Activated CD8-positive, alpha-beta T cell treated with anti-CD3 and anti-CD28 coated beads for 36 hours (primary cell): ENCODE data around the gene CFAP53. TPM values are rescaled to one million over a fixed set of nuclear protein-coding genes. Genes with fewer than 3 reads are reported as not detected.
A peak's percentile ranks its signal among the peaks of the same experiment; 100 is the strongest.

Experiments
- ATAC-seq: fragments of 200-7000 bp; cut with Tn5 transposase; one replicate; pipeline ENCODE4 v1.10.0; 2021; ENCODE audit warnings: mild to moderate bottlenecking, moderate library complexity
- CTCF ChIA-PET: fragments of 350-600 bp; sonication (Branson Sonifier 250); formaldehyde crosslinking; loops from one replicate; lab custom pipeline; 2021; ENCODE audit warnings: antibody characterized with exemption; lab: Charles Lee
- POLR2A ChIA-PET: fragments of 350-600 bp; sonication (Branson Sonifier 250); formaldehyde crosslinking; loops from one replicate; lab custom pipeline; 2021; ENCODE audit warnings: antibody characterized with exemption; lab: Charles Lee
- DNase-seq: peaks from one replicate; pipeline ENCODE4 v3.0.0-alpha.2; 2020
- H3K27ac Mint-ChIP-seq: one replicate; pipeline ENCODE4 v1.8.0; 2021; ENCODE audit warnings: mild to moderate bottlenecking, mixed read lengths
- H3K27me3 Mint-ChIP-seq: one replicate; pipeline ENCODE4 v1.8.0; 2021; ENCODE audit warnings: mixed read lengths
- H3K36me3 Mint-ChIP-seq: one replicate; pipeline ENCODE4 v1.8.0; 2021; ENCODE audit warnings: low read depth, mixed read lengths
- H3K4me1 Mint-ChIP-seq: one replicate; pipeline ENCODE4 v1.8.0; 2021; ENCODE audit warnings: low read depth, mixed read lengths
- H3K4me3 Mint-ChIP-seq: one replicate; pipeline ENCODE4 v1.8.0; 2021; ENCODE audit warnings: mild to moderate bottlenecking, moderate library complexity, mixed read lengths
- H3K9me3 Mint-ChIP-seq: one replicate; pipeline ENCODE4 v1.8.0; 2021; ENCODE audit warnings: mixed read lengths
- intact Hi-C: fragments of 100-400 bp; cut with micrococcal nuclease; formaldehyde crosslinking; loops from one replicate; pipeline ENCODE4 v1.10.0; 2022
- total RNA-seq, 2 experiments: library from RNA; stranded (reverse); gene quantifications; one replicate each; pipeline ENCODE4 v1.2.3, GENCODE V29; 2021
- TF ChIP-seq, protein P1 (sequence below): fragments of 200-600 bp; IDR thresholded peaks from one replicate; pipeline ENCODE4 v1.8.0; 2022; ENCODE audit warnings: antibody characterized with exemption, mild to moderate bottlenecking

CFAP53 gene
- total RNA-seq, 2 experiments from 2014 or later: 0.27 to 0.76 TPM

DNA sequence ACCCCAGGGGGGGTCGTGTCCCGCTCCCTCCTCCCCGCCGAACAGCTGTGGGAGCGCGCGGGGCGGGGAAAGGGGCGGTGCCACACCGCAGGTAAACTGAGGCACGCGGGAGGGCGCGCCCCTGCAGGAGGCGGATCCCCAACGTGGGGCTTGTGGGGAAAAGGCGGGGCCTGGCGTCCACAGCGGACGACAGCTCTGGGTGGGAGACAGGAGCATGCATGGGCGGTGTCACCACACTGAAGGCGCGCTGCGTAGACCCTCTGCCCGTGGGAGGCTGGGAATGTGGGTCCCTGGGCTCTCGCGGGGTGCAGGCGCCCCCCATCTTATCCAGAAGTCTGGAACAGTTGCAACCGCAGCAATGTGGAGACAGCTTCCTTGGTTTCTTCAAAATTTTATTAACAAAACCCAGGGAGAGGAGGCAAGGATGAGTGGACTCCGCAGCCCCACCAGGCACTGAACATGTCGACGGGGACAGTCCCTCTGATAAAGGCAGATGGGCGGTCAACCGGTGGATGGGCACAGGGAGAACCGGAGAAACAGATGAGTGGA, 15.8 kb upstream of the CFAP53 start:
- intact Hi-C loops: no loop called here
- ChIA-PET CTCF (interaction anchor here (1.2 to 2.4 kb wide), 5 partner anchors 13 to 75 kb away, joined by 3 to 17 read pairs (median 3); partner anchors contain the start of gene CFAP53), POLR2A (interaction anchor here (0.8 to 3.4 kb wide), 5 partner anchors 12 to 795 kb away, joined by 3 to 32 read pairs (median 4); partner anchors contain the start of genes C18orf32, CFAP53 and ME2)
- TF ChIP-seq, protein P1, sequence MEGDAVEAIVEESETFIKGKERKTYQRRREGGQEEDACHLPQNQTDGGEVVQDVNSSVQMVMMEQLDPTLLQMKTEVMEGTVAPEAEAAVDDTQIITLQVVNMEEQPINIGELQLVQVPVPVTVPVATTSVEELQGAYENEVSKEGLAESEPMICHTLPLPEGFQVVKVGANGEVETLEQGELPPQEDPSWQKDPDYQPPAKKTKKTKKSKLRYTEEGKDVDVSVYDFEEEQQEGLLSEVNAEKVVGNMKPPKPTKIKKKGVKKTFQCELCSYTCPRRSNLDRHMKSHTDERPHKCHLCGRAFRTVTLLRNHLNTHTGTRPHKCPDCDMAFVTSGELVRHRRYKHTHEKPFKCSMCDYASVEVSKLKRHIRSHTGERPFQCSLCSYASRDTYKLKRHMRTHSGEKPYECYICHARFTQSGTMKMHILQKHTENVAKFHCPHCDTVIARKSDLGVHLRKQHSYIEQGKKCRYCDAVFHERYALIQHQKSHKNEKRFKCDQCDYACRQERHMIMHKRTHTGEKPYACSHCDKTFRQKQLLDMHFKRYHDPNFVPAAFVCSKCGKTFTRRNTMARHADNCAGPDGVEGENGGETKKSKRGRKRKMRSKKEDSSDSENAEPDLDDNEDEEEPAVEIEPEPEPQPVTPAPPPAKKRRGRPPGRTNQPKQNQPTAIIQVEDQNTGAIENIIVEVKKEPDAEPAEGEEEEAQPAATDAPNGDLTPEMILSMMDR: no peak
- peaks cover 58% of the 10 kb centered on the region for H3K36me3 Mint-ChIP-seq
- peaks cover 53% of the 10 kb centered on the region for H3K4me1 Mint-ChIP-seq
- DNase-seq (no peak), ATAC-seq (no peak)
- peak overlapping the region; percentile 91 for H3K4me3 Mint-ChIP-seq
- no peaks in the 10 kb centered on the region for H3K27me3 Mint-ChIP-seq
- peak overlapping the region; percentile 96 for H3K27ac Mint-ChIP-seq
- no peaks in the 10 kb centered on the region for H3K9me3 Mint-ChIP-seq

DNA sequence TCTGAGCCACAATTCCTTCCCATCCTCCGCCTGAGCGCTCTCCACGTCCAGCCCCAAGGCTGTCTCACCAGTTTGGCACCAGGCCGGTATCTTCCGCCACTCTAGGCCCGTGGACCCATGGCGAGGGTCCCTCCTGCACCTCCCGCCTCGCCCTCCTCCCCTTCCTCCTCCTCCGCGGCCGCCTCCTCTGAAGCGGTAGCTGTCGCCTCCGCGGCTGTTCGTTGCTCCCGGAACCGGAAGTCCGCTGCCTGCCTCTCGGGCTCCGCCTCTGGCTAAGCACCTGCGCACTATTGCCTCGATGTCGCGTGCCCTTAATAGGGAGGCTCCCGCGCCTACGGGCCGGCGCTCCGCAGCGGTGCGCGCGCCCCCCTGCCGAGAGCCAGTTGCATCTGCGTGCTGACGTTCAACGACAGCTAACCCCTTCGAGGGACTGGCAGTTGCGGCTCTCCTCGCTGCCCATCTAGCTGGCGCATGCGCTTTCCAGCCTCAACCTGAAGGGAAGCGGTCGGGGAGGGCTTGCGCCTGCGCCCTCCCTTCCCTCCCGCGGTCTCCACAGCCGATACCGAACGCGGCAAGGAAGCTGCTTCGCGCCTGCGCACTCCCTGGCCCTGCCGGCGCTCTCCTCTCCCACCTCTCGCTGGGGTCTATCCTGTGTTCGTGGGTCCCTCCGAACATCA, 15.1 kb upstream of the CFAP53 start, which contains the start of gene MBD1:
MBD1 (minus strand) TSS at position 229 of the 677 bp plus-strand sequence. CDS start 1,531 bp downstream, outside the sequence.
- ATAC-seq (peak; percentile 92), DNase-seq (peak; percentile 97)
- TF ChIP-seq, protein P1: no peak
- no peaks in the 10 kb centered on the region for H3K9me3 Mint-ChIP-seq
- peak within 1 kb of the TSS; percentile 91 for H3K4me3 Mint-ChIP-seq
- intact Hi-C loops: no loop called here
- POLR2A ChIA-PET: interaction anchor here (0.8 to 3.4 kb wide), 5 partner anchors 11 to 794 kb away, joined by 3 to 32 read pairs (median 4); partner anchors contain the start of genes C18orf32, CFAP53 and ME2
- CTCF ChIA-PET: interaction anchor here (1.2 to 2.4 kb wide), 5 partner anchors 13 to 76 kb away, joined by 3 to 17 read pairs (median 3); partner anchors contain the start of gene CFAP53
- H3K27ac Mint-ChIP-seq: peak within 1 kb of the TSS; percentile 96
- no peaks in the 10 kb centered on the region for H3K27me3 Mint-ChIP-seq
- peaks cover 59% of the 10 kb centered on the region for H3K36me3 Mint-ChIP-seq
- H3K4me1 Mint-ChIP-seq: peaks cover 47% of the 10 kb centered on the region

- ATAC-seq: no peak
- ChIA-PET POLR2A (interaction anchor here (0.8 to 3.4 kb wide), 3 partner anchors 11 to 794 kb away, joined by 4 to 32 read pairs (median 5); partner anchors contain the start of genes C18orf32 and CFAP53), CTCF (interaction anchor here (1.2 to 2.4 kb wide), 4 partner anchors 12 to 76 kb away, joined by 3 to 17 read pairs (median 8); partner anchors contain the start of gene CFAP53)
- DNase-seq: no peak
- intact Hi-C loops: no loop called here
- Mint-ChIP-seq H3K27me3 (no peaks in the 10 kb centered on the region), H3K4me3 (peak overlapping the region; percentile 91), H3K27ac (peak overlapping the region; percentile 96), H3K36me3 (peaks cover 60% of the 10 kb centered on the region), H3K9me3 (no peaks in the 10 kb centered on the region), H3K4me1 (peaks cover 42% of the 10 kb centered on the region)
- TF ChIP-seq, protein P1: no peak
Measured at GRCh38 chr18:50280707-50281294, 14.5 kb upstream of the CFAP53 start.

DNA sequence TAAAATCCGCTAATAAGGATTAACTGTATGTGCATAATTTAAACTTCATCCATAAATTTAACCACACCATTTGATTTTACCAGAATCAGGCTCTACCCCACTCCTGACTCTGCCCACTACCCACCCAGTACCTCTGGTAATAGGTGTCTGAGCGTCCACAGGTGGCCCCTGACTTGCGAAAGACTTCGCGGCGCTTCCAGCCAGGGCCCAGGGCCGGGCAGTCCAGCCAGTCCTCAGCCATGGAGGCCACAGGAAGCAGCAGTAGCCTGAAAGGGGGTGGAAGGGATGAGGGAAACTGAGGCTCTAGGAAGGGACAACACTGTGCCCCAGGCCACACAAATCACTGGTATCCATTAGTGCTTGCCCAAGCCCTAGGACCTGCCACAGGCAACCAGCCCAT, 13.5 kb upstream of the CFAP53 start:
- H3K27me3 Mint-ChIP-seq: no peaks in the 10 kb centered on the region
- intact Hi-C loops: no loop called here
- TF ChIP-seq, protein P1: no peak
- H3K27ac Mint-ChIP-seq: peak overlapping the region; percentile 96
- H3K36me3 Mint-ChIP-seq: peaks cover 59% of the 10 kb centered on the region
- ChIA-PET POLR2A (interaction anchor here (0.8 kb wide), 1 partner anchor 11 kb away, joined by 3 read pairs; no protein-coding TSS in a partner anchor), CTCF (interaction anchor here (1.8 to 2.3 kb wide), 2 partner anchors 11 to 13 kb away, joined by 3 to 10 read pairs; partner anchors contain the start of gene CFAP53)
- peak overlapping the region; percentile 91 for H3K4me3 Mint-ChIP-seq
- ATAC-seq (no peak), DNase-seq (no peak)
- H3K4me1 Mint-ChIP-seq: peaks cover 39% of the 10 kb centered on the region
- no peaks in the 10 kb centered on the region for H3K9me3 Mint-ChIP-seq
